ENCODE results near the gene PHF2.

DNA sequence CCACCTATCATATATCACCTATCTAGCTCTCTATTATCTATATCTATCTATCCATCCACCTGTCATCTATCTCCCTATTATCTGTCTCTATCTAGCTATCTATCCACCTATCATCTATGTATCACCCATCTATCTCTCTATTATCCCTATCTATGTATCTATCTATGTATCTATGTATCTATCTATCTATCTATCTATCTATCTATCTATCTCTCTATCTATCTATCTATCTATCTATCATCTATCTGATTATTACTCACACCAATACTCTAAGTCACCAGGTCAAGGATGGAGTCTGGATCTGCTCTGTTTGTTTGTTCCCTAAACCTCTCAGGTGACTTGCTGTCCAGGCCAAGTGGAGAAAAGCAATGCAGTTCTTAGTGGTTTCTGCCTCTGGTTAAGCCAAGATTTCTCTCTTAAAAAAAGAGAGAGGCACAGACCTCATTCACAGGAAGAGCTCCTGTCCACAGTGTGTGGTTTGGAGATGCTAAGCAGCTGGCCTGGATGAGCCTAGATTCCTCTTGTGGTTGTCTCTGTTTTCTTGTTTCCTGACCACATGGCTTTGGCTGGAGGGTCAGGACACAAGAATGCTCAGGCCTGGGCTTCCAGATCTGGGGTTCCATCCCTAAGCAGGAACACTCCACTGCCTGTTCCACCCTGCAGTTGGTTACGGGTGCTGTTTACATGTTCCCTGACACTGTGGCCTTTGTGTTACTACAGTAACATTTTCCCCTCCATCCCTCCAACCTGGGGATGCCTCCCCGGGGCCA, 133.4 kb downstream of the PHF2 start:
- TF ChIP-seq POLR2A (IDR thresholded peaks at IDR 0.05), result no peak
- TF ChIP-seq, protein P1, sequence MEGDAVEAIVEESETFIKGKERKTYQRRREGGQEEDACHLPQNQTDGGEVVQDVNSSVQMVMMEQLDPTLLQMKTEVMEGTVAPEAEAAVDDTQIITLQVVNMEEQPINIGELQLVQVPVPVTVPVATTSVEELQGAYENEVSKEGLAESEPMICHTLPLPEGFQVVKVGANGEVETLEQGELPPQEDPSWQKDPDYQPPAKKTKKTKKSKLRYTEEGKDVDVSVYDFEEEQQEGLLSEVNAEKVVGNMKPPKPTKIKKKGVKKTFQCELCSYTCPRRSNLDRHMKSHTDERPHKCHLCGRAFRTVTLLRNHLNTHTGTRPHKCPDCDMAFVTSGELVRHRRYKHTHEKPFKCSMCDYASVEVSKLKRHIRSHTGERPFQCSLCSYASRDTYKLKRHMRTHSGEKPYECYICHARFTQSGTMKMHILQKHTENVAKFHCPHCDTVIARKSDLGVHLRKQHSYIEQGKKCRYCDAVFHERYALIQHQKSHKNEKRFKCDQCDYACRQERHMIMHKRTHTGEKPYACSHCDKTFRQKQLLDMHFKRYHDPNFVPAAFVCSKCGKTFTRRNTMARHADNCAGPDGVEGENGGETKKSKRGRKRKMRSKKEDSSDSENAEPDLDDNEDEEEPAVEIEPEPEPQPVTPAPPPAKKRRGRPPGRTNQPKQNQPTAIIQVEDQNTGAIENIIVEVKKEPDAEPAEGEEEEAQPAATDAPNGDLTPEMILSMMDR (IDR thresholded peaks at IDR 0.05), result no peak

Measured in thyroid gland (tissue), 4 donors.